NCI-H2107 treated with DMSO at 0.1 percent for 48 hours (cell line): Measurements from ENCODE around the gene CFH.
"Not testable (repeated sequence)": the region's sequence is repeated elsewhere in the genome, so short reads cannot be mapped to it uniquely, and the experiment has no call there.

Experiments
- DNase-seq: peaks from one replicate; lab custom pipeline; 2025; ENCODE audit not compliant: unreplicated experiment; lab: John Stamatoyannopoulos, UW

Gene CFH

GRCh38 chr1:196651637-196652215 is at the start of gene CFH:
CFH (plus strand) TSS chr1:196652043; CDS start chr1:196652118, 75 bp downstream.
- DNase-seq, result no peak

- no peak for DNase-seq
Observed at GRCh38 chr1:196603651-196604050, 48.2 kb upstream of the CFH start.

DNA sequence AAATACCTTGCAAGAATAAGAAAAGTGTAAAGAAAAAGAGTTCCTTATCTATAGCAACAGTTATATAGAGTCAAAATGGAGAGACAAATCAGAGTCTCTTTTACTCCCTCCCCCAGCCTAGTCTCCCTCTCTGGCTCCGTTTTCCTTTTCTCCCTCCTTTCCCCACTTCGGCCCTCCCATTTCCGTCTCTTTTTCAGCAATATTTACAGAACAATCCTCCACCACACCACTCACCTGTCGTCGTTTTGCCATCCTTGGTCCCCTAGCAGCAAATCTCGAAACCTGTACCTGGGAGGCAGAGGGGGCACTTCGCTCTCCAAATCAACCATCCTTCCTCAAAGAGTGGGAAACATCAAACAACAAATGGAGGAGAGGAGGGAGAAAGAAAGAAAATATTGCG is 43.9 kb upstream of the CFH start:
- peak; percentile 54 for DNase-seq

GRCh38 chr1:196608390-196609369 is 43.2 kb upstream of the CFH start, which contains the start of gene KCNT2:
KCNT2 (minus strand) TSS chr1:196608440; CDS start chr1:196608309, 131 bp downstream.
- DNase-seq, result peak; percentile 86

- DNase-seq, result peak; percentile 76
Observed at GRCh38 chr1:196609370-196609737, 42.5 kb upstream of the CFH start.

GRCh38 chr1:196611873-196612272 is 40.0 kb upstream of the CFH start:
- no peak for DNase-seq

DNA sequence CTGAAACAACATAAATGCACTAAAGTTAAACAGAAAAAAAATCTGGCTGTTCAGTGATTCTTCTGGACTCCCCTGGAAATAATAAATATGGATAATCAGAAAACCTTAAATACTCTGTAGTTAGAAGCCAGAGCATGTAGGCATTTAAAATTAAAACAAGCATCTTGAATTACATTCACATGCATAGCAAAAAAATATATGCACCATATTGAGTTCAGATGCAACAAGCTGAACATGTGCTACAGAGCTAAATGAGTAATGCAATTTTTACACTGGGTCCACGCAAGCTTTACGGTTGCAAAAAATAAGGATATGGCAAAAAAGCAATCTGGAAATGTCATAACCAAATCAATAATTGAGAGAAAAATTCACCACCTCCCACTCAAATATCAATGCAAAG is 32.1 kb upstream of the CFH start:
- DNase-seq, result no peak

- no peak for DNase-seq
Observed at GRCh38 chr1:196623079-196623478, 28.8 kb upstream of the CFH start.

- DNase-seq, result no peak
Observed at GRCh38 chr1:196628838-196629237, 23.0 kb upstream of the CFH start.

DNA sequence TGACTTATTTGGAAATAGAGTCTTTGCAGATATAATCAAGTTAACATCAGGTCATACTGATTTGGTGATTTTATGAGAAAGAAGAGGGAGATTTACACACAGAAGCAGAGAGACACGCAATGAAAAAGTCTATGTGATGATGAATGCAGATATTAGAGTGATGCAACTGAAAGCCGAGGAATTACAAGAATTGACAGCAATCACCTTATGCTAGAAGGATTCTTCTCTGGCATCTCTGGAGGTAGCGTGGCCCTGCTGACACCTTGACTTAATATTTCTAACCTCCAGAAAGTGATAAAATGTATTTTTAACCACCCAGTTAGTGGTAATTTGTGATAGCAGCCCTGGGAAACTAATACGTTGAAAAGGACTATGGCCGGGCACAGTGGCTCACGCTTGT is 14.2 kb upstream of the CFH start:
- no peak for DNase-seq

- DNase-seq, result no peak
Observed at GRCh38 chr1:196638466-196638865, 13.4 kb upstream of the CFH start.

DNA sequence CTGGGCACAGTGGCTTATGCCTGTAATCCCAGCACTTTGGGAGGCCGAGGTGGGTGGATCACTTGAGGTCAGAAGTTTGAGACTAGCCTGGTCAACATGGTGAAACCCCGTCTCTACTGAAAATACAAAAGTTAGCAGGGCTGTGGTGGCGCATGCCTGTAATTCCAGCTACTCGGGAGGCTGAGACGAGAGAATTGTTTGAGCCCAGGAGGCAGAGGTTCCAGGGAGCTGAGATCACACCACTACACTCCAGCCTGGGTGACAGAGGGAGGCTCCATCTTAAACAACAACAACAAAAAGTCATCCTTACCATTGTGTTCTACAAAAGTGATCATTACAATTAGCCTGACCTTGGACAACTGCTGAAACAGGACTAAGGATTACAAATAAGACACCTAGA is 12.6 kb upstream of the CFH start:
- not testable (repeated sequence) for DNase-seq

DNA sequence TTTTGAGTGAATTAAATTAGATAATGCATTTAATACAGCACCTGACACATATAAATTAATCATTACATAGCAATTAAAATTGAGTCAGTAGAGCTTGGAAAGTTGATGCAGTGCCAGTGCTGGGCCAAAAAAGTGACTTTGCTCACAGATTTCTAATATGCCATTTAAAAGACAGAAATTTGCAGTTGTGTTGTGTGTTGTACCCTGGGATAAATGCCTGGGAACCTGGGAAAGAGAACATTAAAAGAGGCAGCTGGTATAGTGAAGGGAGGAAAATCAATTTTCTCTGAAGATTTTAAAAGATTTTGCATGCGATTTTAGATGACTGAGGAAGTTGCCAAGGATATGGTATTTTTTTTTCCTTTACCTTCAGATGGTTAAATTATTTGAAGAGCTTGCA is 10.9 kb upstream of the CFH start:
- no peak for DNase-seq

- no peak for DNase-seq
Observed at GRCh38 chr1:196649990-196650389, 1.9 kb upstream of the CFH start.

- no peak for DNase-seq
Observed at GRCh38 chr1:196650403-196650802, 1.4 kb upstream of the CFH start.

DNA sequence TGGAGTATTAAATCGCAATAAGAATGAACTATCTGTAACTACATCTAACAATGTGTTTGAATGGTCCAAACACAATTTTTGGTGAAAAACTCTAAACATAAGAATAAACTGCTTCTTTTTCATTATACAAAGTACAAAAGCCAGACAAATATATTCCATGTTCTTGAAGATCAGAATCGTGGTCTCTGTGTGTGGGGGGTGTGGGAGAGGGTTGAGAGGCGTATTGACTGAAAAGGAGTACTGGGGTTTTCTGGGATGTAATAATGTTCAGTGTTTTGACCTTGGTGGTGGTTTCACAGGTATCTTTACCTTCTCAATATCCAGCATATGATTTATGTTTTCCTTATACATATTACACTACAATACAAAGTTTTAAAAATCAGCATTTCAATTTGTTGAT is 764 bp upstream of the CFH start:
- DNase-seq, result no peak

- no peak for DNase-seq
Observed at GRCh38 chr1:196654271-196654670, 2.4 kb downstream of the CFH start.

DNA sequence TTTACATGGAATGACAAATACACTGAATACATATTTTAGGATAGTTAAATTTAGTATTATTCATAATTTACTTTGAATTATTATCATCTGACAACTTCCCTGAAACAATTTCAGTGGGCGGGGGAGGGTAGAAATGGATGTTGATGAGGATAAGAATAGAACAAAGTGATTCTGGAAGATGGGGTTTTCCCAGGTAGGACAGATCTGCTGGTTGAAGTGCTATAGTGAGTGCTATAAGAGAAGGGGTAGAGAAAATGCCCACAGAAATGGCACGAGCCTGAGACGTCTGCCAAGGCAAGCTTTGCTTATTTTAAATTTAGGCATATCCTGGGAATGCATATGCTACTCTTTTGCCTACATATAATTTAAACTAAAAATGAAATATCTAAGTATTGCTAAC is 3.2 kb downstream of the CFH start:
- no peak for DNase-seq

- no peak for DNase-seq
Observed at GRCh38 chr1:196655494-196655893, 3.7 kb downstream of the CFH start.

DNA sequence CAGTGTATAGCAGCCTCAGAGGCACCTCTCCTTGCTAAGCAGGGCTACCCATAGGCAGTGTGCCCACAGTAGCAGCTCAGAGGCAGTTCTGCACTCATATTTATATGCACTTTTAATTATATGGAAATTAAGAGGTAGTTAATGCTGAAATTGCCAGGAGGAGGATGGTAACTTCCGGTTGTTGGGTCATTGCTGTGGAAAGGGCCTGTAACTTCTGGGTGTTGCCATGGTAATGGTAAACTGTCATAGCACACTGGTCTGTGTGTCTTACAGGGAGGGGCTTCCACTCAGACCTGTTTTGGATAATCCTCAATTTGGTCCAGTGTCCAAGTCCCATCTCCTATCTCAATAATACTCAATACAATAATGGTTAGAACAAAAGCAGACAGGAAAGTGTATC is 7.6 kb downstream of the CFH start:
- no peak for DNase-seq

DNA sequence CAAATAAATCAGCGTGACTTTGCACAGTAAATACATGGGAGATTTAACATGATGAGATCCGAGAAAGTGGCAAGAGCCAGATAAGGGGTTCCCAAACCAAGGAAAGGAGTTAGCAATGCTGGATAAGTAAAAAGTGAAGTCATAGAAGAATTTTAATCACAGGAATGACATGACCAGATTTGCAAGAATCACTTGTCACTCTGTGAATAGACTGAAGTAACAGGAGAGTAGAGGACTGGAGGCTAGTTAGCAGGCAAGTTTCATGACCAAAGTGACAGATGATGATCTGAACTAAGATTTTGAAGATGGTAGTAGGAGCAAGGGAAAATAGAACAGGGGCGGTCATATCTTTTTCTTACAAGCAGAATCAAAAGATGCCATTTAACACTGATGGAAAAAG is 8.4 kb downstream of the CFH start:
- no peak for DNase-seq

GRCh38 chr1:196660852-196661251 is 9.0 kb downstream of the CFH start:
- peak; percentile 57 for DNase-seq
